Fibroblast of villous mesenchyme (primary cell): Measurements from ENCODE around the gene GPR15LG. TPM values are rescaled to one million over a fixed set of nuclear protein-coding genes. Genes with fewer than 3 reads are reported as not detected.

ENCODE experiments used
- DNase-seq: peaks from one replicate; pipeline ENCODE4 v3.0.0-alpha.2; 2010; ENCODE audit warnings: low read depth
- H3K4me3 ChIP-seq: 2 replicates; pipeline ENCODE4 v1.5.1; 2011; ENCODE audit warnings: low read depth, mild to moderate bottlenecking, low read length
- total RNA-seq: library from RNA; depleted of rRNA; stranded (reverse); fragments of >200 nt; gene quantifications from 2 replicates; pipeline ENCODE4 v1.2.3, GENCODE V29; 2012
- TF ChIP-seq, protein P1 (sequence below): IDR thresholded peaks from 2 replicates; pipeline ENCODE4 v1.5.1; 2012; ENCODE audit warnings: low read depth, mild to moderate bottlenecking, low read length; ENCODE audit not compliant: insufficient read depth

Gene GPR15LG
- total RNA-seq, 1 donor, result not detected

DNA sequence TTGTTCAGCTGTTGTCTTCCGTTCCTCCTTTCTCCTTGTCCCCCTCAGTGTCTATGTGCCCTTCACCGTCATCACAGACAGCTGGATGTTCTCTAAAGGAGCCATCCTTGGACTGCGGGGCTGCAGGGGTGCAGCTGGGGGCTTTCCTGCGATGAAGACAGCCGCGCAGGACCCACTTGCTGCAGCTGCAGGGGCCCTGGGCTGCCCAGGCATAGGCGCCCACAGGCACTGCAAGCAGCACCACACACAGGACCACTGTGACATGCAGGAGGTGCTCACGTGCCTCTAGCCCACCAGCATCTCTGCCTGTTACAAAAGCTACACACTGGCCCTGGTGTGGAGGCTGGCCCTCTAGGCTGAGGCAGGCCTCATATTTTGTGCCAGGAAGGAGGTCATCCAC lies 48.3 kb downstream of the GPR15LG start:
- DNase-seq, result no peak
- TF ChIP-seq, protein P1, sequence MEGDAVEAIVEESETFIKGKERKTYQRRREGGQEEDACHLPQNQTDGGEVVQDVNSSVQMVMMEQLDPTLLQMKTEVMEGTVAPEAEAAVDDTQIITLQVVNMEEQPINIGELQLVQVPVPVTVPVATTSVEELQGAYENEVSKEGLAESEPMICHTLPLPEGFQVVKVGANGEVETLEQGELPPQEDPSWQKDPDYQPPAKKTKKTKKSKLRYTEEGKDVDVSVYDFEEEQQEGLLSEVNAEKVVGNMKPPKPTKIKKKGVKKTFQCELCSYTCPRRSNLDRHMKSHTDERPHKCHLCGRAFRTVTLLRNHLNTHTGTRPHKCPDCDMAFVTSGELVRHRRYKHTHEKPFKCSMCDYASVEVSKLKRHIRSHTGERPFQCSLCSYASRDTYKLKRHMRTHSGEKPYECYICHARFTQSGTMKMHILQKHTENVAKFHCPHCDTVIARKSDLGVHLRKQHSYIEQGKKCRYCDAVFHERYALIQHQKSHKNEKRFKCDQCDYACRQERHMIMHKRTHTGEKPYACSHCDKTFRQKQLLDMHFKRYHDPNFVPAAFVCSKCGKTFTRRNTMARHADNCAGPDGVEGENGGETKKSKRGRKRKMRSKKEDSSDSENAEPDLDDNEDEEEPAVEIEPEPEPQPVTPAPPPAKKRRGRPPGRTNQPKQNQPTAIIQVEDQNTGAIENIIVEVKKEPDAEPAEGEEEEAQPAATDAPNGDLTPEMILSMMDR, result no peak
- H3K4me3 ChIP-seq, result no peak overlapping the region

DNA sequence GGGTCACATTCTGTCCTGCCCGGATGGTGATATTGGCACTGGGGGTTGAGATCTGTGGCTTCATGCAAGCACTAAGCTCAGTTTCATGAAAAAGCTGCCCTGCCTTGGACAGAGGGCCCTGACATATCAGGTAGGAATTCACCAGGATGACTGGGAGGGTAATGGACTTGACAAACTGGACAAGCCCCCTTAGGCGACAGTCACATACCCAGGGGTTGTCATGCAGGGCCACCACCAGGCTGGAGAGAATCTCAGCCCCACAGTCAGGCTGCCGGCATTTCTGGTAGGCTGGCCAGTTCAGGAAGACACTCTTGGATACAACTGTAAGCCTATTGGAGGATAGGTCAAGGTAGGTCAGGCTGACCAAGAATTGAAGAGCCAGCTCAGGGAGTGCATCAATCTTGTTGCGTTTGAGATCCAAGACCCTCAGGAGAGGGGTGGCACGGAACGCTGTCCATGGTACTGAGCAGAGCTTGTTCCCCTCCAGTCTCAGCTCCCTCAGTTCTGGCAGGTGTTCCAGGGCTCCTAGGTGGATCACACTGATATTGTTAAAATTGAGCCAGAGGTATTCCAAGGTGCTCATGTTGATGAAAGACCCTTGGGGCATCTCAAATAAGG lies 50.9 kb downstream of the GPR15LG start:
- H3K4me3 ChIP-seq, result no peak overlapping the region
- TF ChIP-seq, protein P1, result no peak
- no peak for DNase-seq

DNA sequence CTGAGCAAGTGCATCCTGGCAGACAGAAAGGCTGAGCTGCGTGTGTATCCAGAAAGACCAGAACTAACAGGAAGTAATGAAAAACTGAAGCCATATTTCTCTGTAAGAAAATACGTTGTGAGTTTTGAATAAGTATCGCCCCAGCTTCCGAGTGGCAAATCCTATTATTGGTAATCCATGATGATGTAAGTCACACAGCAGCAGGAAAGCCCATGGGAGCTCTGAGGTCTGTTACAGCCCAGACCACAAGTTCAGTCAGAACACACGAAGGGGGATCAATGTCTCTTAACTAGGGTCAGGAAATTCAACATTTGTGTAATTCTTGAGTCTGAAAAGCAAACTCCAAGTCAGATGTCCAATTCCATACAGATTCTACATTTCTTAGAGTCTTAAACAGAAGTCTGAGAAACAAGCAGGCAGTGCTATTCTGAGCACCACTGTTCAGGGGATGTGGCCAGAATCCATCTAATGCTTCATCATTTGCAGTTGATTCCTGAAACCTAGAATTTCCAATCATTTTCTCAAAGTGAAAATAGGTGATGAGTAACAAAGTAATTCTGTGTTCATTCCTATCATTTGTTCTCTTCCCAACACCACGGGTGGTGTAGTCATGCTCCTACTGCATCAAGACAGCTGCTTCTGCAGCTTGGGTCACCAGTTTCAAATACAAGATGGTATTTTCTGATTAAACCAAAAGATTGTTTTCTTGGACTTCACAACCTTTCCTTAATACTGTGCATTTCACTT lies 52.0 kb downstream of the GPR15LG start, which contains the start of gene LRIT2:
TSS of gene LRIT2 (minus strand) at position 118 of the 747 bp plus-strand sequence. CDS start at position 94, 24 bp downstream.
- DNase-seq, result no peak
- no peak within 1 kb of the TSS for H3K4me3 ChIP-seq
- TF ChIP-seq, protein P1, result no peak

DNA sequence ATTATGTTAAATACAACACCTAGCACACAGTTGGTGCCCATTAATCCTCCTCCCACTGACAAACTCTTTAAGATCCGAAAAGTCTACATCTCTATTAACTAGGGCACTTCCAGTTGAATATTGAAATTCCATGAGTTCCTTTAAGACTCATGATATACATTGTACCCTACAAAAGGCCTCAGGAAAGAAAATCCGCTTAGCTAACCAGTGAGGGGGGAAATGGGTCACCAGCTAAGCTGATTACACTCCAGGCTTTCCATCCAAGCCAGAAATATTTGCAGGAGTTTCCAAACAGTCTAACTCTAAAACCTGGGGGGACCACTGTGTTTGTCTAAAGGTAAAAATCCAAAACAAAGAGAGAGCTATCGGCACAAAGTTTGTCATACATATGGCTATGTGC lies 53.0 kb downstream of the GPR15LG start:
- DNase-seq, result no peak
- no peak overlapping the region for H3K4me3 ChIP-seq
- TF ChIP-seq, protein P1, result no peak

DNA sequence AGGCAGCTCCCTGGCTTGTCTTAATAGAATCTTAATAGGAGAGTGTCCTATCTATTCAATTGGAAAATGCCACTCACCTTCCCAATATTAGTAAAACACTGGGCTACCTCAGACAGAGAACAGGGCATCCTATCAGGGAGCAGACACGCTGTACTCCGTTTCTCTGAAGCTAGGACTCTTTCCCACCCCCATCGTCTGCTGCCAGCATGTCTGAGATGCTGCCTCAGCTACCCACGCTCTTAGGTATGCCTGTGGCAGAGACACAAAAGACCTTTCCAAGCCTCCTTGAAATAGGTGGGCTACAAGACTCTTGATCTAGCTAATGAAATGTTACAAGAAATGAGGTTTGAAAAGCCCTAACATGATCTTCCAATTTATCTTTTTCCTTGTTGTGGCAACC lies 54.2 kb downstream of the GPR15LG start:
- no peak overlapping the region for H3K4me3 ChIP-seq
- TF ChIP-seq, protein P1, result no peak
- DNase-seq, result no peak

DNA sequence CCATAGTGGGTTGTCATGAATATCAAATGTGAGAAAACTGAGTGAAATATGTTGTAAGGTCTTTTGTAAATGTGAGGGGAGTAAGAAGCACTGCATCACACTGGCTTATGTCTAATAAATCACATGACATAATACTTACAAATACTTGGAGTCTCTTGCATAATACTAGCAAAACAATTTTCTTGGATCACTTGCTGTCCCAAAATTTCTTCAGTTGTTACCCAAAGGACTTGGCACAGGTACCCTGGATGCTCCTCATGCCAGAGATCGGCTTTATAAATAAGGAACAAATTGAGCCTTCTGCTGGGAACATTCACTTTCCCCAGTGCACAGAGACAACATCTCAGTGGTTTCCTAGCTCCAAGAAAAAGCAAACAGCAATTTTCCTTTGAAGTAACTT lies 56.8 kb downstream of the GPR15LG start:
- no peak overlapping the region for H3K4me3 ChIP-seq
- DNase-seq, result no peak
- TF ChIP-seq, protein P1, result no peak
